Measurements from ENCODE around the gene TREML4. TPM values are rescaled to one million over a fixed set of nuclear protein-coding genes. Genes with fewer than 3 reads are reported as not detected.

The TREML4 gene
- polyA plus RNA-seq, 1 donor from 2014 or later: not detected

GRCh38 chr6:41256383-41256782 lies 28.2 kb downstream of the TREML4 start:
- Histone ChIP-seq H3K79me2 (replicated peaks; ENCODE audit: insufficient read depth, low read length) (no peaks in the 10 kb centered on the region), H3K27ac (ENCODE audit: low read length) (no peak overlapping the region), H3K4me2 (ENCODE audit: low read length) (no peak overlapping the region), H3K9me2 (ENCODE audit: insufficient read depth, low read length) (no peaks in the 10 kb centered on the region), H3K27me3 (ENCODE audit: insufficient read depth, low read depth, low read length) (no peaks in the 10 kb centered on the region), H3K9me3 (ENCODE audit: low read length) (no peaks in the 10 kb centered on the region), H3K4me3 (ENCODE audit: low read length) (no peak overlapping the region), H3K9ac (ENCODE audit: low read length) (no peak overlapping the region), H2AFZ (ENCODE audit: low read depth, low read length) (no peak overlapping the region), H3K36me3 (ENCODE audit: insufficient read depth, low read length) (no peaks in the 10 kb centered on the region), H4K20me1 (ENCODE audit: insufficient read depth) (no peaks in the 10 kb centered on the region), H3F3A (ENCODE audit: insufficient read depth, low read length, poor library complexity, severe bottlenecking) (no peaks in the 10 kb centered on the region)
- TF ChIP-seq EP300 (conservative IDR thresholded peaks at IDR 0.05; ENCODE audit: poor library complexity, severe bottlenecking) (no peak), SMC3 (conservative IDR thresholded peaks at IDR 0.05; ENCODE audit: poor library complexity) (no peak), REST (IDR thresholded peaks at IDR 0.05; ENCODE audit: borderline replicate concordance) (no peak), POLR2AphosphoS5 (IDR thresholded peaks at IDR 0.05) (no peak), MXI1 (conservative IDR thresholded peaks at IDR 0.05; ENCODE audit: poor library complexity, severe bottlenecking) (no peak), RAD21 (conservative IDR thresholded peaks at IDR 0.05) (no peak), TAF1 (IDR thresholded peaks at IDR 0.05; ENCODE audit: low read depth) (no peak), EZH2 (IDR thresholded peaks at IDR 0.05; ENCODE audit: borderline replicate concordance, insufficient read depth, low read length, poor library complexity, severe bottlenecking) (no peak), CTCF (IDR thresholded peaks at IDR 0.05; ENCODE audit: poor library complexity, severe bottlenecking) (no peak)

DNA sequence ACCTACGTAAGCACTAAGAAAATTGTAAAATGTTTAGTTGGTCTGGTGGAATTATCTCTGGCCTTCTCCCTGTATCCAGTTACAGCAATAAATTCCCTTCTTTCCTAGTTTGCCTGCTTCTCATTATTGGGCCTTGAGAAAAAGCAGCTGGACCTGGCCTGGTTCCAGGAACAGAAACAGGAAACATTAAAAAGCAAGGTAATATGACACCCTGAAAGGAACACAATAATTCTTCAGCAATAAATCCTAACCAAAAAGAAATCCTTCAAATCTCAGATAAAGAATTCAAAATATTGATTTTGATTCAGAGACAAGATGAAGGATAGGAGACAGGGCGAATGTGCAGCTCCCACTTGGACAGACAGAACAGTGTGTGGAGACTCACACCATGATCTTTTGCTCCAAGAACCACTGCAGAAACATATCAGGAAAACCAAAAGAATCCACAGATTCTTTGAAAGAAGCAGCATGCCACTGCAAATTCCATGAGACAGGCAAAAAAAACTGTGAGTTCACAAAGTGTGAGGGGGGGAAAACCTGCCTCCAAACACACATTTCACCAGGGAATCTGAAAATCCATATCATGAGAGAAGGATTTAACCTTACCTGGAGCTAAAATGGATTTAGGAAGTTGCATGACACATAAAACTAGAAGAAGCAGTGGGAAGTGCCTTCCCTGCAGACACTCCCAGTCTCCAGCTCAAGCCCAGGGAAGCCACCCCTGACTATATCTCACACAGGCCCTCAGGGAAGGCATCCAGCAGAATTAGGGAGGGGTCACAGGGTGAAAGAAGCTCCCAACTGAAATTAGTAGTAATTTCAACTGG lies 29.4 kb downstream of the TREML4 start:
- Histone ChIP-seq H3K4me2 (ENCODE audit: low read length) (no peak overlapping the region), H3F3A (ENCODE audit: insufficient read depth, low read length, poor library complexity, severe bottlenecking) (no peaks in the 10 kb centered on the region), H3K9me3 (ENCODE audit: low read length) (no peaks in the 10 kb centered on the region), H3K27ac (ENCODE audit: low read length) (no peak overlapping the region), H2AFZ (ENCODE audit: low read depth, low read length) (no peak overlapping the region), H3K9ac (ENCODE audit: low read length) (no peak overlapping the region), H3K79me2 (replicated peaks; ENCODE audit: insufficient read depth, low read length) (no peaks in the 10 kb centered on the region), H3K27me3 (ENCODE audit: insufficient read depth, low read depth, low read length) (no peaks in the 10 kb centered on the region), H3K4me3 (ENCODE audit: low read length) (no peak overlapping the region), H4K20me1 (ENCODE audit: insufficient read depth) (no peaks in the 10 kb centered on the region), H3K36me3 (ENCODE audit: insufficient read depth, low read length) (no peaks in the 10 kb centered on the region), H3K9me2 (ENCODE audit: insufficient read depth, low read length) (no peaks in the 10 kb centered on the region)
- TF ChIP-seq EP300 (conservative IDR thresholded peaks at IDR 0.05; ENCODE audit: poor library complexity, severe bottlenecking) (no peak), POLR2AphosphoS5 (IDR thresholded peaks at IDR 0.05) (no peak), MXI1 (conservative IDR thresholded peaks at IDR 0.05; ENCODE audit: poor library complexity, severe bottlenecking) (no peak), RAD21 (conservative IDR thresholded peaks at IDR 0.05) (no peak), EZH2 (IDR thresholded peaks at IDR 0.05; ENCODE audit: borderline replicate concordance, insufficient read depth, low read length, poor library complexity, severe bottlenecking) (no peak), SMC3 (conservative IDR thresholded peaks at IDR 0.05; ENCODE audit: poor library complexity) (no peak), REST (IDR thresholded peaks at IDR 0.05; ENCODE audit: borderline replicate concordance) (no peak), CTCF (IDR thresholded peaks at IDR 0.05; ENCODE audit: poor library complexity, severe bottlenecking) (no peak), TAF1 (IDR thresholded peaks at IDR 0.05; ENCODE audit: low read depth) (no peak)
